A673 (cell line): ENCODE results near the gene DIDO1. TPM values are rescaled to one million over a fixed set of nuclear protein-coding genes. Genes with fewer than 3 reads are reported as not detected.

Experiments
- BruUV-seq: library from RNA; stranded (reverse); fragments of 400-500 nt; replicated peaks from 2 replicates; lab custom pipeline; 2021; lab: Mats Ljungman, UMichigan
- CTCF ChIA-PET: fragments of 300-600 bp; sonication (Branson Sonifier 250); formaldehyde crosslinking; loops from one replicate; lab custom pipeline; 2022; ENCODE audit warnings: antibody characterized with exemption; lab: Charles Lee
- POLR2A ChIA-PET: fragments of 300-600 bp; sonication (Branson Sonifier 250); formaldehyde crosslinking; loops from one replicate; lab custom pipeline; 2022; ENCODE audit warnings: antibody characterized with exemption; ENCODE audit not compliant: low non-redundant PET; lab: Charles Lee
- DNase-seq: peaks from one replicate; pipeline ENCODE4 v3.0.0-alpha.2; 2015; ENCODE audit warnings: low spot score
- H3K27ac ChIP-seq: fragments of 200-600 bp; sonication (generic); 2 replicates; pipeline ENCODE4 v1.5.1; 2016; ENCODE audit warnings: mixed run types, low read depth, mild to moderate bottlenecking, mixed read lengths, antibody characterized with exemption, low read length; ENCODE audit not compliant: poor library complexity, severe bottlenecking
- H3K27me3 ChIP-seq: fragments of 200-600 bp; sonication (generic); replicated peaks from 2 replicates; pipeline ENCODE4 v1.6.1; 2017; ENCODE audit warnings: mixed run types, low read depth, mild to moderate bottlenecking, mixed read lengths, antibody characterized with exemption, low read length; ENCODE audit not compliant: insufficient read depth, poor library complexity
- H3K36me3 ChIP-seq: fragments of 200-600 bp; sonication (generic); 2 replicates; pipeline ENCODE4 v1.6.1; 2016; ENCODE audit warnings: mixed run types, mild to moderate bottlenecking, mixed read lengths, antibody characterized with exemption, low read length; ENCODE audit not compliant: insufficient read depth, poor library complexity, severe bottlenecking
- H3K4me1 ChIP-seq: fragments of 200-600 bp; sonication (generic); 2 replicates; pipeline ENCODE4 v1.6.1; 2017; ENCODE audit warnings: mixed run types, mild to moderate bottlenecking, mixed read lengths, antibody characterized with exemption, low read length; ENCODE audit not compliant: insufficient read depth, poor library complexity, severe bottlenecking
- H3K4me3 ChIP-seq: fragments of 200-600 bp; sonication (generic); 2 replicates; pipeline ENCODE4 v1.5.1; 2016; ENCODE audit warnings: low read depth, mixed run types, mild to moderate bottlenecking, mixed read lengths, low read length; ENCODE audit not compliant: poor library complexity, severe bottlenecking
- H3K9me3 ChIP-seq: fragments of 200-600 bp; sonication (generic); 2 replicates; pipeline ENCODE4 v1.6.1; 2016; ENCODE audit warnings: mixed run types, low read depth, mild to moderate bottlenecking, mixed read lengths, antibody characterized with exemption, low read length; ENCODE audit not compliant: poor library complexity, severe bottlenecking
- CTCF ChIP-seq: fragments of 300-800, 200-600 bp; sonication (generic); conservative IDR thresholded peaks from 2 replicates; pipeline ENCODE4 v1.5.1; 2017; ENCODE audit warnings: low read depth, mild to moderate bottlenecking, antibody characterized with exemption, low read length, moderate library complexity, mixed read lengths
- EZH2 ChIP-seq: fragments of 200-600 bp; sonication (generic); IDR thresholded peaks from 2 replicates; pipeline ENCODE4 v1.6.1; 2017; ENCODE audit warnings: borderline replicate concordance, low read depth, mild to moderate bottlenecking, mixed read lengths, antibody characterized with exemption, low read length; ENCODE audit not compliant: poor library complexity, severe bottlenecking
- intact Hi-C: fragments of 100-400 bp; cut with micrococcal nuclease; formaldehyde crosslinking; loops from one replicate; pipeline ENCODE4 v1.10.0; 2022; ENCODE audit not compliant: unreplicated experiment
- total RNA-seq: library from RNA; stranded (reverse); gene quantifications from 2 replicates; pipeline ENCODE4 v1.2.3, GENCODE V29; 2021

The DIDO1 gene
- total RNA-seq, 1 experiment from 2014 or later, result 64.4 TPM

DNA sequence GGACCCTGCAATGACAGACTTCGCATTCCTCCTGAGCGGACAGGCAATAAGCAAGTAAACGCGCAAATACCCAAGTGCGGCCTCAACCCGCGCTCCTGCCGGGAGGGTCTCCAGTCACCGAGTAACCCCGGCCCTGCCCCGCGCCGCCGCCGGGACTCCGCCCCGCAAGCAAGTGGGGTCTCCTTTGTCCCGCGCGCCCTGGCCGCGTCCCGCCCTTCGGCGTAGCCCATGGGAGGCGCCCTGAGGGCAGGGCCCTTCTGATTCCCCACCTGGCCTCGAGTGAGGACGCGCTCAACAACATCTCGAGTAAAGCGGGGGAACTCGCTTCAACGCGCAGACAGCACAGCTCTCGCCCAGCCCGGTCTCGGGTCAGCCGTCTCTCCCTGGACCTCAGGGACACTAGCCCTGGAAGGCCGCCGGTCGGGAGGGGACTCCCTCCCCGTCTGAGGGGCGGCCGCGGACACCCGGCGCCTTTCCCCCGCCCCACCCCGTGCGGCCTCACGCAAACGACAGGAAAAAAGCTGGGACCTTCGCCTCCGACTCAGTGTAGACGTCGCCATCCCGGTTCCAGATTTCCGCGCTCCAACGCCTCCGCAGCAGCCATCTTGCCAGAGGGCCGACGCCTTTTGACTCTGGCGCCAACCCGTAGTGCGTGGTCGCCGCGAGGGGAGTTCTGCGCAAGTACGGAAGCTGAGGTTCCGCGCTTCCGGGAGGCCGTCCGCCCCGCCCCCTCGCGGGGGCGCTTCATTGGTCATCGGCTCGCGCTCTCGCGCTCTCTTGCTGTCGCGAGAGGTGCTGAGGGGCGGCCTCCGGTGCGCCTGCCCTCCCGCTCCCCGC, 11.2 kb upstream of the DIDO1 start:
- H3K36me3 ChIP-seq, result peaks cover 37% of the 10 kb centered on the region
- ChIA-PET CTCF (no interaction called here), POLR2A (interaction anchor here (0.6 kb wide), 1 partner anchor 276 kb away, joined by 3 read pairs; no protein-coding TSS in a partner anchor)
- intact Hi-C loops, result no loop called here
- BruUV-seq, result no TSS peak
- H3K4me3 ChIP-seq, result peak overlapping the region; percentile 99
- peaks cover 20% of the 10 kb centered on the region for H3K4me1 ChIP-seq
- peak; percentile 97 for DNase-seq
- no peaks in the 10 kb centered on the region for H3K9me3 ChIP-seq
- no peaks in the 10 kb centered on the region for H3K27me3 ChIP-seq
- peak overlapping the region; percentile 98 for H3K27ac ChIP-seq
- TF ChIP-seq CTCF (no peak), EZH2 (no peak)

DNA sequence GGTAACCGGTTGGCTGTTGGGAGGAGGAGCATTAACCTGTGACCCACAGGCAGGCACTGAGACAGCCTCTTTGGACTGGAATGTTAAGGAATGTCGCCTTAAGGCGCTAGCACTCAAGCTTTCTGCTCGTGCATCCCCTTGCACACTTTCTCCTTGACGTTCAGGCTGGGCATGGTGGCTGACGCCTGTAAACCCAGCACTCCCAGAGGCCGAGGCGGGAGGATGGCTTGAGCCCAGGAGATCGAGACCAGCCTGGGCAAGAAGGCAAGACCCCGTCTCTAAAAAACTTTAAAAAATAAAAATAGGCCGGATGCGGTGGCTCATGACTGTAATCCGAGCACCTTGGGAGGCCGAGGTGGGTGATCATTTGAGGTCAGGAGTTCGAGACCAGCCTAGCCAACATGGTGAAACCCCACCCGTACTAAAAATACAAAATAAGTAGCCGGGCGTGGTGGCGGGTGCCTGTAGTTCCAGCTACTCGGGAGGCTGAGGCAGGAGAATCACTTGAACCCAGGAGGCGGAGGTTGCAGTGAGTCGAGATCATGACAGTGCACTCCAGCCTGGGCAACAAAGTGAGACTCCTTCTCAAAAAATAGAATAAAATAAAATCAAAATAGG, 9.8 kb upstream of the DIDO1 start:
- Histone ChIP-seq H3K36me3 (peaks cover 31% of the 10 kb centered on the region), H3K9me3 (no peaks in the 10 kb centered on the region), H3K27ac (no peak overlapping the region), H3K27me3 (no peaks in the 10 kb centered on the region), H3K4me3 (peak overlapping the region; percentile 99), H3K4me1 (peaks cover 20% of the 10 kb centered on the region)
- POLR2A ChIA-PET, result no interaction called here
- TF ChIP-seq CTCF, result no peak
- TF ChIP-seq EZH2, result no peak
- no peak for DNase-seq
- BruUV-seq, result no TSS peak
- CTCF ChIA-PET, result no interaction called here
- intact Hi-C loops, result no loop called here

DNA sequence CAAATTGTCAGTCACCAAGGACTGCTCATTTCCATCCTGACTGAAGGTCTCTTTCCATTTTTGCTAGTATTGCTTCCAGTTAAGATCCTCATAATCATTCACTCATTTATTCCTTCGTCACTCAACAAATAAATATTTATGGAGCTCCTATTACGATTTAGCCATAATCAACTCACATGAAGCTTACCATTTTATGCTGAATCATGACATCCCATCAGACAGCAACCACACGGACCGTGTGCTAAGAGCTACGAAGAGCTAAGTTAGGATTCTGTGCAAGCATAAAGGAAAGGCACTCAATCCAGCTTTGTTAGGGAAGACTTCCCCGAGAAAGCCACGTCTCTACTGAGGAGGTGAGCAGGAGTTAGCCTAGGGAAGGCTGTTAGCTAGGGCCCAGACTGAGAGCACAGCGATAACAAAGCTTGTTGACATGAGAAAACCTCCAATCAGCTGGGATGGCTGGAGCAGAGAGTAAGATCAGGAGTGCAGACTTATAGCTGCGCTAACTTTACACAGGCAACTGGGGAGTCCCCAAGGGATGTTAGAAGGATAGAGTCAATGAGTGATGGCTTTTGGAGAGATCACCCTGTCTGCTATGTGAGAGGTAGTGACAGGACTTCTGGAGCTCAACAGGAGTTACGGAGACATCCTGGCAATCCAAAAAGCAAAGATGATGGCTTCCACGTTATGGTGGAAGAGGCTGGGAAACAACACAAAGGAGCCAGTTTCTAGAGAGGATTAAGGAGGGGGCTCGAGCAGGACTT, 9.1 kb upstream of the DIDO1 start:
- TF ChIP-seq EZH2 (no peak), CTCF (no peak)
- no peak overlapping the region for H3K4me3 ChIP-seq
- CTCF ChIA-PET, result no interaction called here
- no peaks in the 10 kb centered on the region for H3K27me3 ChIP-seq
- no peak for DNase-seq
- H3K36me3 ChIP-seq, result peaks cover 26% of the 10 kb centered on the region
- intact Hi-C loops, result no loop called here
- peaks cover 20% of the 10 kb centered on the region for H3K4me1 ChIP-seq
- H3K9me3 ChIP-seq, result no peaks in the 10 kb centered on the region
- no TSS peak for BruUV-seq
- POLR2A ChIA-PET, result no interaction called here
- H3K27ac ChIP-seq, result no peak overlapping the region
